OCI-LY3 (cell line): ENCODE measurements around the gene LIPC.

Source experiments
- CTCF ChIP-seq: fragments of 200-600, 300-600 bp; sonication (generic); IDR thresholded peaks from 2 replicates; pipeline ENCODE4 v1.5.1; 2014; ENCODE audit warnings: antibody characterized with exemption, low read length, low read depth
- EZH2phosphoT487 ChIP-seq: fragments of 200-600 bp; shearing (Covaris generic); IDR thresholded peaks from 2 replicates; pipeline ENCODE4 v1.6.1; 2018; ENCODE audit warnings: antibody characterized with exemption, mixed run types, low read depth

GRCh38 chr15:58509556-58509955 lies 77.8 kb downstream of the LIPC start:
- TF ChIP-seq CTCF (no peak), EZH2phosphoT487 (no peak)
